Mucosa of stomach (tissue), 1 donor: ENCODE results near the gene ATP9B.
"Not testable (repeated sequence)": the region's sequence is repeated elsewhere in the genome, so short reads cannot be mapped to it uniquely, and the experiment has no call there.

Source experiments
- H3K27me3 ChIP-seq: one replicate; pipeline ENCODE4 v1.7.0; 2013; ENCODE audit warnings: mild to moderate bottlenecking, low read length; ENCODE audit not compliant: control insufficient read depth, insufficient read depth
- H3K36me3 ChIP-seq: one replicate; pipeline ENCODE4 v1.7.0; 2013; ENCODE audit warnings: low read length; ENCODE audit not compliant: control insufficient read depth, insufficient read depth
- H3K4me1 ChIP-seq: one replicate; pipeline ENCODE4 v1.7.0; 2013; ENCODE audit warnings: mild to moderate bottlenecking, low read length; ENCODE audit not compliant: control insufficient read depth, insufficient read depth
- H3K4me3 ChIP-seq: one replicate; pipeline ENCODE4 v1.7.0; 2013; ENCODE audit warnings: low read length
- H3K9ac ChIP-seq: one replicate; pipeline ENCODE4 v1.7.0; 2013; ENCODE audit warnings: mild to moderate bottlenecking, low read length, moderate library complexity
- H3K9me3 ChIP-seq: one replicate; pipeline ENCODE4 v1.7.0; 2013; ENCODE audit warnings: mild to moderate bottlenecking, low read length, moderate library complexity; ENCODE audit not compliant: control insufficient read depth
- donor health status: Pancreatic carcinoma.

ATP9B gene

DNA sequence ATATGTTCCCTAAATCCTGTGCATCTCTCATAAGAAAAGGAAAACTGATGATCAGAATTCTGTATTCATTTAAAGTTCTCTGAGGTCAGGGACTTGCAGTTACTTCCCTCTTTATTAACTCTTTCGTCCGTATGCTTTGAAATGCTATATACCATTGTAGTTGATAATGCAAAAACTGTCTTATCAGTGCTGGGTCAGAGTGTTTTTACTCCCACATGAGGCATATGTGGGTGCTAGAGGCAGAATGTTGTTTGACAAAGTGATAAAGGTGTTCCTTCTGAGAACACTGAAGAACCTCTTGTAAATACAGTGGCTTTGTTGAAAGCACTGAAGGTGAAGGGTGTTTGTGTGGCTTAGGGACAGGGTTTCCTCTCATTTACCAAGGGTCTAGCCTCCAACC is 190.0 kb downstream of the ATP9B start:
- Histone ChIP-seq H3K9me3 (no peaks in the 10 kb centered on the region), H3K9ac (no peak overlapping the region), H3K4me3 (no peak overlapping the region), H3K36me3 (no peaks in the 10 kb centered on the region), H3K4me1 (no peaks in the 10 kb centered on the region), H3K27me3 (no peaks in the 10 kb centered on the region)

DNA sequence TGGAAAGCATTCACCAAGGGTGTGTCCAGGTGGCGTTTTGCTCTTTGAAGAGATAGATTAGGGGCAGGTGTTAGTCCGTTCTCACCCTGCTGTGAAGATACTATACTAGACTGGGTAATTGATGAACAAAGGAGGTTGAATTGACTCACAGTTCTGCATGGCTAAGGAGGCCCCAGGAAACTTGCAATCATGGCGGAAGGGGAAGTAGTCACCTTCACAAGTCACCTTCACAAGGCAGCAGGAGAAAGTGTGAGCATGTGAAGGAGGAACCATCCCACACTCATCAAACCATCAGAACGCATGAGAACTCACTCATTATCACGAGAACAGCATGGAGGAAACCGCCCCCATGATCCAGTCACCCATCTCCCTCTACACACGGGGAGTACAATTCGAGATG is 190.8 kb downstream of the ATP9B start:
- no peak overlapping the region for H3K4me3 ChIP-seq
- no peaks in the 10 kb centered on the region for H3K9me3 ChIP-seq
- no peaks in the 10 kb centered on the region for H3K36me3 ChIP-seq
- H3K9ac ChIP-seq: no peak overlapping the region
- no peaks in the 10 kb centered on the region for H3K4me1 ChIP-seq
- H3K27me3 ChIP-seq: no peaks in the 10 kb centered on the region

DNA sequence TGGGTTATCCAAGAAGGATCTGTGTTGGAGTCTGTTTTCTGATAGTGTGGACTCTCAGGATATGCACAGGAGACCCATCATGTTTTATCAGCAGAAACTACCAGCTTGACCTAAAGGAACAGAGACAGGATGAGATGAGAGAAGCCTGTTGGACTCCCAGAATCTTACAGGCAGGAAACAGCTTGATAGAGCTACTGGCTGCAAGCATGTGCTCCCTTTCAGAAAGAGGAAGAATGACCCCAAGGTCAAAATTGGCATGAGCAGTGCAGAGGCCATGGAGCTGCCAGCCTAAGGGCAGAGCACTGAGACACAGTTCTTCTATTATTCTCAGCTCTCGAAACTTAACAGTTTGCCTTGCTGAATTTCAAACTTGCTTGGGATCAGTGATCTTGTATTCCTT is 191.3 kb downstream of the ATP9B start:
- Histone ChIP-seq H3K9me3 (no peaks in the 10 kb centered on the region), H3K4me3 (no peak overlapping the region), H3K4me1 (no peaks in the 10 kb centered on the region), H3K27me3 (no peaks in the 10 kb centered on the region), H3K36me3 (no peaks in the 10 kb centered on the region), H3K9ac (no peak overlapping the region)

DNA sequence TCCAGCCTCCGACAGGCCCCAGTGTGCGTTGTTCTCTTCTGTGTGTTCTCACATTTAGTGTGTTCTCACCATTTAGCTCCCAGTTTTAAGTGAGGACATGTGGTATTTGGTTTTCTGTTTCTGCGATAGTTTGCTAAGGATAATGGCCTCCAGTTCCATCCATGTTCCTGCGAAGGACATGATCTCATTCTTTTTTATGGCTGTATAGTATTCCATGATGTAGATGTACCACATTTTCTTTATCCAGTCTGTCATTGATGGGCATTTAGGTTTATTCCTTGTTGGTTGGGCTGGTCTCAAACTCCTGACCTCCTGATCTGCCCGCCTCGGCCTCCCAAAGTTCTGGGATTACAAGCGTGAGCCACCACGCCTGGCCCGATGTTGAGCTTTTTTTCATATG is 195.9 kb downstream of the ATP9B start:
- not testable (repeated sequence) for H3K4me3 ChIP-seq, H3K9ac ChIP-seq, H3K4me1 ChIP-seq, H3K36me3 ChIP-seq, H3K9me3 ChIP-seq, H3K27me3 ChIP-seq

DNA sequence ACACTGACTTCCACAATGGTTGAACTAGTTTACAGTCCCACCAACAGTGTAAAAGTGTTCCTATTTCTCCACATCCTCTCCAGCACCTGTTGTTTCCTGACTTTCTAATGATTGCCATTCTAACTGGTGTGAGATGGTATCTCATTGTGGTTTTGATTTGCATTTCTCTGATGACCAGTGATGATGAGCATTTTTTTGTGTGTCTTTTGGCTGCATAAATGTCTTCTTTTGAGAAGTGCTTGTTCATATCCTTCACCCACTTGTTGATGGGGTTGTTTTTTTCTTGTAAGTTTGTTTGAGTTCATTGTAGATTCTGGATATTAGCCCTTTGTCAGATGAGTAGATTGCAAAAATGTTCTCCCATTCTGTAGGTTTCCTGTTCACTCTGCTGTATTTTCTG is 202.6 kb downstream of the ATP9B start:
- not testable (repeated sequence) for H3K36me3 ChIP-seq, H3K4me1 ChIP-seq, H3K9me3 ChIP-seq, H3K27me3 ChIP-seq, H3K4me3 ChIP-seq, H3K9ac ChIP-seq

DNA sequence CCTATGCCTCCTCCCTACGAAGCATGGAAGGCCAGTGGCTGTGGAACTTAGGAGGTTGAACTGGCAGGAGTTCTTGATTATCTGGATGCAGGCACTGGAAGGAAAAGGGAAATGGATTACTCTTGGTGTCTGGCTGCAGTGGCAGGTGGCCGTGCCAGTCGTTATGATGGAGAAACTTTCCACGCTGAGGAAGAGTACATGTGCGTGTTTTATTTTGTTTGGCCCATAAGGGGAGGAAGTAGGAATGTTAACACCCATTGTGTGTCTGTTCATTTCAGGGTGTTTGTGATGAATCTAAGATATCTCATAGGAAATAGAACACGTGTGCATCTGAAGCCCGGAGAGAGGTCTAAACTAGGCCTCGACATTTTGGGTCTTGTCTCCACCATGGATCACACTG is 203.7 kb downstream of the ATP9B start:
- Histone ChIP-seq H3K4me3 (no peak overlapping the region), H3K36me3 (no peaks in the 10 kb centered on the region), H3K27me3 (no peaks in the 10 kb centered on the region)

DNA sequence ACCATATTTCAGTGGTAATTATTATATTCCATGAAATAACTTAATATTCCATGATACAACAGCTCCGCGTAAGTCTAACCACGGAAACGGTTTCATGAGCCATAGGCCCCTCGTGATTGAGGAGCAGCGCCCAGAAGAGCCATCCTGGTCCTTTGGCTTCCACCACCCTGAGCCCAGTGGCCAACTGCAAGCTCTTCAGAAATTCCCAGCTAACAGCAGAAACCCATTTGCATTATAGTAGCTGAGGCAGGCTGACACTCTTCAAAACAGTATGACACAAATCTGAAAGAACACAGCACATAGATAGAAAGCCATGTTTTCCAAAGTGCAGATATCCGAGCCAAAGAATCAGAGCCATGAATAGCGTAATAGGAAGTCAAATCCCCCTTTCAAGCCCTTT is 205.6 kb downstream of the ATP9B start:
- no peaks in the 10 kb centered on the region for H3K4me1 ChIP-seq
- H3K9ac ChIP-seq: no peak overlapping the region
- H3K36me3 ChIP-seq: no peaks in the 10 kb centered on the region
- H3K4me3 ChIP-seq: no peak overlapping the region
- H3K27me3 ChIP-seq: no peaks in the 10 kb centered on the region
- no peaks in the 10 kb centered on the region for H3K9me3 ChIP-seq

More for the DNA sequence above, 203.7 kb downstream of the ATP9B start:
- H3K4me1 ChIP-seq: no peaks in the 10 kb centered on the region
- no peaks in the 10 kb centered on the region for H3K9me3 ChIP-seq
- H3K9ac ChIP-seq: no peak overlapping the region

DNA sequence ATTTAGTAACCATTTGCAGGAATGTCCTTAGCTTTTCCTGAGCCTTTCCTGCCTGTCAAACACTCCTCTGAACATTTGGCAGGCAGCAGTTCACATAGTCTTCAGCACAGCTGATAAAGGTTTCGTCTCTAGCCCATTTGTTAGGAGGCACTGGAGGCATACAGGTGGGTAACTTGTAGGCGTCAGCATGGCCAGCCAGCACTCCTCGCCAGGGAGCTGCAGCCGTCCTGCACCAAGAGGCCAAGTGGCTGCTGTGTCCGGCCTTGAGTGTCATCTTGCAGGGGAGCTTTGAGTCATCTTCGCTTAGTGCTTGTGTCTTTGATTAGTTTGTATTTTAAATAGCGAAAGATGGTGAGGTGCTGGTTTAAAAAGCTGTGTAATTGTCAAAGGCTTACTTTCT is 206.3 kb downstream of the ATP9B start:
- no peaks in the 10 kb centered on the region for H3K27me3 ChIP-seq
- no peak overlapping the region for H3K9ac ChIP-seq
- no peaks in the 10 kb centered on the region for H3K36me3 ChIP-seq
- H3K4me3 ChIP-seq: no peak overlapping the region
- H3K4me1 ChIP-seq: no peaks in the 10 kb centered on the region
- no peaks in the 10 kb centered on the region for H3K9me3 ChIP-seq

DNA sequence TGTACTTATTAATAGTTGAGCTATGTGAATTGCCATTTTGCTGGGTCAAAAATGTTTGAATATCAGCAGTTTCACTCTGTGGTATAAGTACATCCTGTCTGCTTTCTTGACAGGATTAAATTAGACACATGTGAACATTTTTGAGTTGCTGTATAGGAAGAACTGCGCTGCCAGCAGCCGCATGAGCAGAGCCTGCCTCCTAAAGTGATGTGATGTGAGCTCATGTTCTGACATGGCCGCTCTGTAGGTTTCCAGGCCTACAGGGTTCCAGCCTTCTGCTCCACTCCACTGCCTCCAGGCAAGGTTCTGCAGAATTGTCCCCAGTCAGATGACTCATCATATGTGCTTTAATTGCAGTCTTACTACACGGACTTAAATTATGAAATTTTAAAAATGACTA is 206.8 kb downstream of the ATP9B start:
- Histone ChIP-seq H3K4me1 (no peaks in the 10 kb centered on the region), H3K27me3 (no peaks in the 10 kb centered on the region), H3K9ac (no peak overlapping the region), H3K4me3 (no peak overlapping the region), H3K36me3 (no peaks in the 10 kb centered on the region), H3K9me3 (no peaks in the 10 kb centered on the region)

DNA sequence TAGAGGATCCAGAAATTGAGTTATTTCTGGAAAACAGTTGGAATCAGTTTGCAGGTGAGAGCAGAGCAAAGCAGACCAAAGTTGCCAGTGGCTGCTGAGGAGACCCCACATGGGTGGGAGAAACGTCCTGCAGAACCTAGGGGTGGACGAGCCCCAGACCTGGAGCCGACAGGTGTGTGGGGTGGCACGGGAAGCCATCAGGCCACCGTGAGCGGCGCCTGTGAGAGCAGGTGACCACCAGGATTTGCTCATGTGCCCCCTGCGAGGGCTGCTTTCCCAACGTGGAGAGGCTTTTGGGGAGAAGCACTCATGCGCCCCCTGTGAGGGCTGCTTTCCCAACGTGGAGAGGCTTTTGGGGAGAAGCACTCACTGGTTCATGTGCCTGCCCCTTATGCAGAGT is 209.7 kb downstream of the ATP9B start:
- Histone ChIP-seq H3K4me1 (no peaks in the 10 kb centered on the region), H3K4me3 (no peak overlapping the region), H3K9me3 (no peaks in the 10 kb centered on the region), H3K27me3 (no peaks in the 10 kb centered on the region), H3K9ac (no peak overlapping the region), H3K36me3 (no peaks in the 10 kb centered on the region)

DNA sequence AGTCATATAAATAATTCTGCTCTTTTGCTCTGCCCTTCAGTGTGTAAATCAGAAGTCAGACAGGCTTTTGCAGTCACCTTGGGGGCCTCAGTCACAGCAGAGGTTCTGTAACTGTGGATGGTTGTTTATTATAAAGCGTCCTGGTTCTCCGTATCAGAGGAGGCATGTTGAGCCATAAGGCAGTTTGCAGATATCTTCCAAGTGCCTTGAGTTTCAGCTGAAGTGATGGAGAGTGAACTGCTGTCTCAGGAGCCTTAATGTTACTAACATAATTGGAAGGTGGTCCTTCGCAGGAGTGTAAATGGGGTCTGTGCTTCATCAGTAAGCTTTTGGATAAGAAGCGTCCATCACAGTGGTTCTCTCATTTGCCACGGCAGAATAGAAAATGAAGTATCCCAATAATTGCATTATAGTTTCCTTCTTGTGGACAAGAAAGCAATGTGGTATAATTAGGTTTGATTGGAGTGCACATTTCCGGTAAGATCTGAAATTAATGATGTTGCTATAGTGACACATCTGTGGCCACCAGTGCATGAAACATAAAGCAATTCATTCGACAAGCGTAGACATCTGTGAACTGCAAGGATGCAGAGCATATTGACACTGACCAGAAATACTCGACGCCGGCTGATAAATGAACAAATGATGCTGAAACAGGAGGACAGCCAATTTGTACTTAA is 214.1 kb downstream of the ATP9B start:
- Histone ChIP-seq H3K4me1 (no peaks in the 10 kb centered on the region), H3K9ac (no peak overlapping the region), H3K36me3 (no peaks in the 10 kb centered on the region), H3K4me3 (no peak overlapping the region), H3K27me3 (no peaks in the 10 kb centered on the region), H3K9me3 (no peaks in the 10 kb centered on the region)

DNA sequence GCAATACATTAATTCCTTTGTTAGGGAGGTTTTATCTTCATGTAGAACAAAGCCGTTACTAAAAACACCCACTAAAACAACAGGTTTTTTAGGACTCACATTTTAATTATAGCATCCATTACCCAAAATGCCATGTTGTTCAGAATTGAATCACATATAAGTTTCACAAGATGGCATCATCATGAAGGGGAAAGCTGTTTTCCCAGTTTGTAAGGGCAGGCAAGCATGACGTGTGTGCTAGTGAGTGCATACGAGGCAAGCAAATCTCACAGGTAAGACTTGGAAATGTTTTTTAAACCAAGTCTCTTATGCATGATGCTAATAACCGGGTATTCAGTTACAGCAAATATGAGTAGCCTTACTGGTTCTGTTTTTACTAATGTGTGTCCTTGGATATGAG is 214.7 kb downstream of the ATP9B start:
- no peak overlapping the region for H3K4me3 ChIP-seq
- no peaks in the 10 kb centered on the region for H3K36me3 ChIP-seq
- H3K4me1 ChIP-seq: no peaks in the 10 kb centered on the region
- H3K9ac ChIP-seq: no peak overlapping the region
- no peaks in the 10 kb centered on the region for H3K9me3 ChIP-seq
- H3K27me3 ChIP-seq: no peaks in the 10 kb centered on the region

DNA sequence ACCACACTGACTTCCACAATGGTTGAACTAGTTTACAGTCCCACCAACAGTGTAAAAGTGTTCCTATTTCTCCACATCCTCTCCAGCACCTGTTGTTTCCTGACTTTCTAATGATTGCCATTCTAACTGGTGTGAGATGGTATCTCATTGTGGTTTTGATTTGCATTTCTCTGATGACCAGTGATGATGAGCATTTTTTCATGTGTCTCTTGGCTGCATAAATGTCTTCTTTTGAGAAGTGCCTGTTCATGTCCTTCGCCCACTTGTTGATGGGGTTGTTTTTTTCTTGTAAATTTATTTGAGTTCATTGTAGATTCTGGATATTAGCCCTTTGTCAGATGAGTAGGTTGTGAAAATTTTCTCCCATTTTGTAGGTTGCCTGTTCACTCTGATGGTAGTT is 216.0 kb downstream of the ATP9B start:
- not testable (repeated sequence) for H3K27me3 ChIP-seq, H3K9ac ChIP-seq, H3K4me3 ChIP-seq, H3K9me3 ChIP-seq, H3K36me3 ChIP-seq, H3K4me1 ChIP-seq
